NCI-H1930 (cell line): ENCODE data around the gene CGGBP1.
A peak's percentile ranks its signal among the peaks of the same experiment; 100 is the strongest.

Source experiments
- DNase-seq, 2 experiments: peaks; one replicate each; lab custom pipeline; 2025; lab: John Stamatoyannopoulos, UW

CGGBP1 gene

DNA sequence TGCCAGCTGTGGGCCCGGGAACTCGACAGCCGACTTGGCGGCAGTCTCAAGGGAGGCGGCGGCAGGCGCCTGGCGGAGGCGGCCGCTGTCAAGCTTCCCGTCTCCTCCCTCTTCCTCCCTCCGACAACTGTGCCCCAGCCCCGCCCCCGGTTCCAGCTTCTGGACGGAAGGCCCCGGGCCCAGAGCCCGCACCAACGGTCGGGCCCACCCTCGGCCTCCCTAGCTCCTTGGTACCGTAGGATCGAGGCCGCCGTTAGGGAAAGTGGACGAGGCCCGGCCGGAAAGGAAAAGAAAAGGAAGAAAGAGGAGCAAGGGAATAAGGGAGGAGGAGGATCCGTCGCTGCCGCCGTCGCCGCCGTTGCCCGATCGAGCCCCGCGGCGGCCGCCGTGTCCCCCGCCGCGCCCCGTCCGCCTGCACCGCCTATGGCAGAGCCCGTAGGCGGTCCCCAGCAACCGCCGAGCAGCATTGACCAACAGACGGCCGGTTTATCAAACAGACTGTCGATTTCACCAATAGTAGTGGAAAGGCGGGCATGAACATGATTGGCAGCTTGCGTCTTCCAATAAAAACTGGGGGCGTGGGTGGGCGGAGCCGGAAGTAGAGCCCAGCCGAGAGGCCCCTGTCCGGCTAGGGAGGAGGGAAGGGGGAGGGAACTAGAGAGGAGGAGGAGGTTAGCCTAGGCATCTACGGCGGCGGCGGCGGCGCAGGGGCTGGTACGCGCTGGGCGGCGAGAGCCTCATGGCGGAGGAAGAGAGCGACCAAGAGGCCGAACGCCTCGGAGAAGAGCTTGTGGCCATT is at the start of gene CGGBP1, which contains the start of gene ZNF654:
CGGBP1 (minus strand) TSS at position 425 of the 799 bp plus-strand sequence. CDS start 3,029 bp downstream, outside the sequence.
ZNF654 (plus strand) TSS at position 675 of the 799 bp plus-strand sequence; CDS start at position 740, 65 bp downstream.
- DNase-seq, result peak; percentile 83 to 91

GRCh38 chr3:88105325-88105724 is 46.5 kb upstream of the CGGBP1 start:
- DNase-seq, result no peak

GRCh38 chr3:88101142-88101541 is 42.3 kb upstream of the CGGBP1 start:
- DNase-seq, result no peak

GRCh38 chr3:88093266-88093665 is 34.5 kb upstream of the CGGBP1 start:
- no peak for DNase-seq

DNA sequence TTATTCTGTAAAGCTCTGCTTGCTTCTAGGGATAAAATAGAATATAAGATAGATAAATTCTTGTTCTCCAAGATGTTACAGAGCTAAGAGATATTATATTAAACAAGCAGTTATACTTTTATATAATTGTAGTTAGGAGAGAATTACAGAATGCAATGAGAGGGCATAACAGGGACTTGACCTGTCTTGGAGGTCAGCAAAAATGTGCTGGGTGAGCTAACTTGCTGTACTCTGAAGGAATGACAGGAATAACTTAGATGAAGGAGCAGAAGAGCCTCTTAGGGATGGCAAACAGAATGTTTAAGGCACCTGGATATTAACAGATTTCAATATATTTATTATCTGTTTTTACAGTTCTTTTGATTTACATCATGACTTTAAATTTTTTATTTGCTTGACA is 33.5 kb upstream of the CGGBP1 start:
- DNase-seq, result no peak

DNA sequence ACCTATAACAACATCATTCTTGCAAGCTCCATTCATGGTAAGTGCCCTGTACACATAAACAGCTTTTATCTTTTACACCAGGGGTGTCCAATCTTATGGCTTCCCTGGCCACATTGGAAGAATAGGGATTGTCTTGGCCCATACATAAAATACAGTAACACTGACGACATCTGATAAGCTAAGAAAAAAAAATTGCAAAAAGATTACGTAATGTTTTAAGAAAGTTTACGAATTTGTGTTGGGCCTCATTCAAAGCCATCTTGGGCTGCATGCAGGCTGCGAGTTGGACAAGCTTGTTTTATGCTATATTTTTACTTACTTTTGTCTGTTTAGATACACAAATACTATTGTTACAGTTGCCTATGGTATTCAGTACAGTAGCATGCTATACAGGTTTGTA is 31.9 kb upstream of the CGGBP1 start:
- no peak for DNase-seq

DNA sequence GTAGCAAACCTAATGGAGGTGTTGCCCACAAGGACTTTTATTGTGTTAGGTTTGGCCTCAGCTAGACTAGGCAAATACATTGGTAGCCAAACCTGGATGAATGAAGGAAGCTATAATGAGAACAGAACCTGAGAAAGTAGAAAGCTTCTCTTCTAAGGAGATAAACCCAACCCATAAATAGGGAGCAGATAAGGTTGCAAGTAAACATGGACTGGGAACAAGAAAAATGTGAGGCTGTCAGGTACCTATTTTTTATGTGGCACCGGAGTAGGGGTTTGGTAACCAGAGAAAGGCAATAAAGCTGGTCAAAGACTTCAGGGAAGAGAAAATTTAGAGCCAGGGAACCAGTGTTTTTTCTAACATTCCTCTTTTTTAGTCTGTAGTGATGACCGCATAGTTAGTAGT is 25.3 kb upstream of the CGGBP1 start:
- DNase-seq, result no peak

DNA sequence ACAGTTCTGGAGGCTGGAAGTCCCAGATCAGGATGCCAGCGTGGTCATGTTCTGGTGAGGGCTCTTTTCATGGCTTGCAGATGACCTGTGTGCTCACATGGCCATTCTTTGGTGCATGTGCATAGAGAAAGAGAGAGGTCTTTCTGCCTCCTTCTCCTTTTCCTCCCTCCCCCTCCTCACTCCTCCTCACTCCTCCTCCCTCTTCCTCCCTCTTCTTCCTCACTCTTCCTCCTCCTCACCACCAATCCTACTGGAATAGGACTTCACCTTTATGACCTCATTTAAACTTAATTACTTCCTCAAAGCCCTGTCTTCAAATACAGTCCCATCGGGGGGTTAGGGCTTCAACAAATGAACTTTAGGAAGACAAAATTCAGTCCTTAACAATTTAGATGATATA is 24.0 kb upstream of the CGGBP1 start:
- no peak for DNase-seq

GRCh38 chr3:88078932-88079331 is 20.1 kb upstream of the CGGBP1 start:
- no peak for DNase-seq

DNA sequence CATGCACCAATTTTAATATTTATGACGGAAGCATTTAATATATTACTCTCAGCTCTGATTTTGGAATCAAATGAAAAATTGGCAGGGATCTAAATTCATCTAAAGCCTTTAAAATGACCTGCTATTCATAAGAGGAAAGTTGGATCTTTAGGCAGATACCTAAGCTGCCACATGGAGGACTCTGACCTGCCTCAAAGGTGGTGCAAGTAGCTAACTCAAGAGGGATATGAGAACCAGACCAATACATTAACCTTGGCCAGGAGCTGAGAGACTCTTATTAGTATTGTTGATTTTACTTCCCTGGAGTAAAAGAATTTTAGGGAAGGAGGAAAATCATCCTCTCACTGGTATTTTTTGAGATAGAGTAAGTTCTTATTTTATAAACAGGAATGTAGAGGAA is 17.9 kb upstream of the CGGBP1 start:
- no peak for DNase-seq

DNA sequence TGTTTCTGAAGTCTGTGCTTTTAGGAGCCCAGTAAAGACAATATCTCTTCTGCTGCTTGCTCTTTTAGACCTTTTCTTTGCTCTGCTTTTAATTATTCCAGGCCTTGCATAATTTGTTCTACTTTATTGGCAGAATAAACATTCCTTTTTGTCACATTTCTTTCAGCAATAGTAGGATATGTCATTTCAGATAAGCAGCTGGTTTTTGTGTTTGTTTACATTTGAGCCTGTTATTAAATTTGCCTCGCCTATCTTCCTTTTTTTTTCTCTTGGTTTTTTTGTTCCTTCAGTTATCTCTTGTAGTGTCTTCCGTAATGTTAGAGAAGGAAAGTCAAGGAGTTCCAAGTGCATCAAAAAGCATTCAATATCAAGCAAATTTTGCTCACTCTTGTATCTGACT is 16.7 kb upstream of the CGGBP1 start:
- no peak for DNase-seq

DNA sequence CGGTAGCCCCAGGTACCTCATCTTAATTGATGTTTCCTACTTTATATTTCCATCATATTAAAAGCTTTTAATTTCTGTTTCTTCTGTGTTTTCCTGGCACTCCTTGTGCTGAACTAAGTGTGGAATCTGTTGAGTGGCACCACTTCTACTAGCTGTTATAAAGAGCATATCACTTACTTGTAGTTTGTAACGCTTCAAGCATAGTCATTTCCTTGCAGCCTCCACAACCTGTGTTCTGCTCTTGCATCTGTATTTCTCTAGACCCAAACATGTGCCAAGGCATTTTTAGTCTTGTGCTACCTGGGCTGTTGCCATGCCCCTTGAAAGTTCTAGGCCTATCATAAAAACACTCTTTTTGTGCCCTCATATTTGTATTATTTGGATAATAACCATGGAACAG is 16.3 kb upstream of the CGGBP1 start:
- no peak for DNase-seq

- no peak for DNase-seq
Measured at GRCh38 chr3:88061746-88062145, 2.9 kb upstream of the CGGBP1 start.

- no peak for DNase-seq
Measured at GRCh38 chr3:88059380-88060170, 770 bp upstream of the CGGBP1 start.

DNA sequence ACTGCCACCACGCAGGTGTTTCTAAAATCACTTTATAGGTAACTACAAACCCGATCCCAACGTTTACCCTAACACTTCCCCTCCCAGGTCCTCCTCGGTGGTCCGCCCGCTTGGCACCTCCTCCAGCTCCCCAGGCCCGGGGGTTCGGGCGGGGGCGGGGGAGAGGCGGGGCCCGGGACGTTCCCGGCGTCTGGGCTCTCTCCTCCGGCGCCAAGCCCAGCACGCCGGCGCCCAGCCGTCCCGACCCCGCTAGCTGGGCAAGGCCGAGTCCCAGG is 562 bp downstream of the CGGBP1 start:
- DNase-seq, result no peak

- no peak for DNase-seq
Measured at GRCh38 chr3:88057630-88058305, 1.0 kb downstream of the CGGBP1 start.

DNA sequence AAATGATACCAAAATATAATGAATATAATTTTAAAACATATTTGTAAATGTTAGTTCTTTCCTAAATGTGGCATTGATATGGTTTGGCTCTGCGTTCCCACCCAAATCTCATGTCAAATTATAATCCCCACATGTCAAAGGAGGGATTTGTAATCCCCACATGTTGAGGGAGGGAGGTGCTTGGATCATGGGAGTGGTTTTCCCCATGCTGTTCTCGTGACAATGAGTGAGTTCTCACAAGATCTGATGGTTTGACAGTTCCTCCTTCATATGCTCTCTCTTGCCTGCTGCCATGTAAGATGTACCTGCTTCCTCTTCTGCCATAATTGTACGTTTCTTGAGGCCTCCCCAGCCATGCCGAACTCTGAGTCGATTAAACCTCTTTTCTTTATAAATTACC is 12.0 kb downstream of the CGGBP1 start:
- DNase-seq, result no peak

DNA sequence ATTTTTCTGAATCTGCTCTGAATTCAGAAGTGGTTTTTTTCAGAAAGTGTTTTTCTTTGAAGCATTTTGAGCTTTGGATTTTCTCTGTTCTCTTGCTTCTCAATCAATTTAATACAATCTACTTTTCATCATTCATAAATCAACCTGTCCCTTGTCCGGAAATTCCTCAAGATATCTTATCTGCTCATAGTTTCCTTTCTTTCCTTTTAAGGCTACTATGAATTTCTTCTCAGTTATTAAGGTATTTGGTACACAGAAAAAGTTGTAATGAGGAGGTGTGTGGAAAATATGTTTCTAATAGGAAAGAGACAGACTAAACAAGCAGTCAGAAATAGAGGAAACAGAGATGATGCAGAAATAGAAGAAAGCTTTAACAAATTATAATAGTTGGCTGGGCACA is 14.4 kb downstream of the CGGBP1 start:
- no peak for DNase-seq

- no peak for DNase-seq
Measured at GRCh38 chr3:88041005-88041404, 17.8 kb downstream of the CGGBP1 start.

DNA sequence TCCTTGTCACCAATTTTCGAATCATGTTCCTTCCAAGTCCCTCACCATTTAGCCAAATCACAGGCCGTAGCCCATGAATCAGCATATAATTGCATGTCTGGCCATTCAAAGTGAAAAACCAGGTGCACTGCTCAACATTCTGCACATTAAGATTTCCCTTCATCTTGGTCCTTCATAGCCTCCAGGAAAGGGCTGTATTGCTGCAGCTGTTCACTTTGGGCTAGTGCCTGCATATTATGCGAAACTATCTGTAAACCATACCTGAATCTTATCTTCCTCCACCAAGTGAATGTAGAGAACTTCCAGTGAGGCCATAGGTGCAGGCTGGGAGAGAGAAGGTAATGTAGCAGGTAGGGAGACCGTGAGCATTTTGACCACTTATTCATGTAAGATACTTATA is 18.3 kb downstream of the CGGBP1 start:
- DNase-seq, result no peak

GRCh38 chr3:88038566-88038965 is 20.2 kb downstream of the CGGBP1 start:
- DNase-seq, result no peak

DNA sequence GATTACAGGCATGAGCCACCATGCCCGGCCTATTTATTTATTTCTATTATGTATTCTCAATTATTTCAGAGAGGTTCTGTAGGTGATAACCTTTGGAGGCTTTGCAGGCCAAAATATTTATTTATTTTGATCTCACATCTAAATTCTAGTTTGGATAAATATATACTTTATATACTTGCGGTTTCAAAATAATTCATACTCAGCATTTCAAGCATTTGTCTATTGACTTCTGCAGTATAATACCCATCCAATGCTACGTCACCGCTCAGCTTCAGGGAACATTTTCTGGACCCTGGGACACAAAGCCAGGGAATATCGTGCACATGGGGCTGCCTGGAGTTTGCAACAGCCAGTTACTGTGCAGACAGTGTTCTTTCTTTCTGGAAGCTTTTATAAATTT is 22.6 kb downstream of the CGGBP1 start:
- no peak for DNase-seq
